HG02885 (cell line): ENCODE data around the gene SCN9A.
"Not testable (repeated sequence)": the region's sequence is repeated elsewhere in the genome, so short reads cannot be mapped to it uniquely, and the experiment has no call there.

Source experiments
- ATAC-seq: cut with Tn5 transposase; IDR thresholded peaks from one replicate; pipeline ENCODE4 v1.9.1; 2021; ENCODE audit warnings: mild to moderate bottlenecking; ENCODE audit not compliant: unreplicated experiment, poor library complexity

Gene SCN9A

DNA sequence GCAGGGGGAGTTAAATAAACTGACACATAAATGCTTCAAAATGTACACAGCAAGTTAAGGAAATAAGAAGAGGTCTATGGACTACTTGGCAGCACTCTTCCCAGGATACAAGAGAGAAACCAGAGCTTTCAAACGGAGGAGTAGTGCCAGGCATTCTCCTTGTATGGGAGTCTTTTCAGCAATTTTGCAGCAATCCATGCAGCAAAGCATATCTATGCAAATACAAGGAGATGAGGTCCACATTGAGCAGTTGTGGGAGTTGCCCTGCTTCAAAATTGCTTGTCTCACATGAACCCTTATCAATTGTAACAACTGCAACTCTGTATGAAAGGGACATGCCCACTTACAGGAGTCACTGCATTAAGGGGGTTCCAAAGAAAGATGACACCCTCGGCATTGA, 37.8 kb downstream of the SCN9A start:
- no peak for ATAC-seq

DNA sequence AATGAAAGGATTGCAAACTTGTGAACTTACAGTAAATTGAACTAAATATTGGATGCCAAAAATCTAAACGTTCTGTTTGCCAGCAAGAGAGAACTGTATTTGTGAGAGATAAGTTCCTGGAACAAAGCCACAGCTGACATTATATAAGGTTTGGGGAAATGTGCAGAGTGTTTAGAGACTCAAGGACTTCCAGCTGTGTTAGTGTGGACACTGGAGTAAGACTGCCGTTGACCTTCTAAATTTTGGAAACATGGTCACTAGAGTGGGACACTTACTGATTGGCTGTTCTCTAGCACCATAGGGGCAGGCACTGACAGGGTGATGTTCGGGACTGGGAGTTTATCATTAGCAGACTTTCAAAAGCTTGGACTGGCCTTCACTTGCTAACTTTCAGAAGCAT, 40.5 kb downstream of the SCN9A start:
- ATAC-seq = no peak

DNA sequence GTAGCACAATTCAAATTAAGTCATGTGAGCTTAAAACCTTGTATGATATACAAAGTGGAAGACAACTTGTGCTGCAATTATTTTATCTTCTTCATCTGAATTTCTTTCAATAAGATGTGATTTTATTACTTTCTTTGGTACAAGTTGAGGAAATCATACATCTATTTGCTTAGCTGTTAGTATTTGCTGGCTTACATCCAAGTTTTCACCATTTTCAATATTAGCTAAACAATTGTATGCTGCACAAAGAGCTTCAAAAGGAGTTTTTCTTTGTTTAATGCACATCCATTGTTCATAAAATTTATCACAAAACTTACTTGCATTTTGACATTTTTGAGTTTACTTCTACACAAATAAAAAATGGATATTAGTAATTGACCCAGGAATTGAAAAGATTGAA, 40.9 kb downstream of the SCN9A start:
- no peak for ATAC-seq

DNA sequence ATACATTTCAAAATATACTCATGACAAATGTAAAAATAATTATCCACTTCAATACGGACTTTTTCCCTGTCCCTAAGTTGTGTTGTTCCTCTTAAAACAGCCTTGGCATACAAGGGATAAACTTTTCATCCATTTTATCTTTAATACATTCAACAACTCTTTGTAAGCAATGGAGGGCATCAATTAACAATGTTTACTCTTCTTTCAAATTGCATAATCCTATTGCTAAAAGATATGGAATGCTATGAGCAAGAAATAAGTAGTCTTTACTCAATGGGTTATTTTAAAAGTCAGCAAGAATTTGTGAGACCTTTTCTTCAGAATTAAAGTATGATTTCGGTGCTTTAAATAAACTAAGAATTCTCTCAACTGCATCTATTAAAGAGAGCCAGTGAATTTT, 41.9 kb downstream of the SCN9A start:
- ATAC-seq = no peak

DNA sequence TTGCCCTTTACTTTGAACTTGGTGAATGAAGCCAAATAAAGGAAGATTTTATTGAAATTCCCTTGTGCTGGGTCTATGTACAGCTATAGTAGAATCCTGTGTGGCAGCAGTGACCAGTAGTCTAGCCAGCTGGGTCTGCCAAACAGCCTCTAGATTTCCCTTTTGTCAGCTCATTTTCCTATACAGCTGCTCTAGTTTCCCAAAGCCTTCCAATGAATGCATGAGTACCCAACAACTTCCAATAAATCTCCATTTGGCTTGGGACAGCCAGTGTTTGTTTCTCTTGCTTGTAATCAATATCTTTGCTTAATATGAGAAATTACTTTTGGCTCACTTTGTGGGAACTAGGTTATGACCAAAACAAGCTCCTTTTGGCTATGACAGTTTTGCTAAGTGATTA, 43.6 kb downstream of the SCN9A start:
- ATAC-seq = no peak

DNA sequence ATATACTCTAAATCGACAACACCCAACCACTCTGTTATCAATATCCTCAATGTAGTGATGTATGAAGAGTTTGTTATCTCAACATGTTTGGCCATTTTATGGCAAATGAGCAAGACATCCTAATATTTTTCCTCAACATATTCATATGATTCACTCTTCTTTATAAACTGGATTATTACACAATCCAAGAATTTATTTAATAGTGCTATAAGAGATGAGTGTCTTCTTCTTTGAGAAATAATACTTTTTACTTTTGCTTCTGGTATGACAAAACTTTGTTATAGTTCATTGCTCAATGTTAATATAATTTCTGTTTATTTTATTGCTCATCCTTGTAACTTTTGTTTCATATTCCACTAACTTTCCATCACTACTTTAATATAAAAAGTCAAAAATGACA, 44.3 kb downstream of the SCN9A start:
- ATAC-seq = no peak

DNA sequence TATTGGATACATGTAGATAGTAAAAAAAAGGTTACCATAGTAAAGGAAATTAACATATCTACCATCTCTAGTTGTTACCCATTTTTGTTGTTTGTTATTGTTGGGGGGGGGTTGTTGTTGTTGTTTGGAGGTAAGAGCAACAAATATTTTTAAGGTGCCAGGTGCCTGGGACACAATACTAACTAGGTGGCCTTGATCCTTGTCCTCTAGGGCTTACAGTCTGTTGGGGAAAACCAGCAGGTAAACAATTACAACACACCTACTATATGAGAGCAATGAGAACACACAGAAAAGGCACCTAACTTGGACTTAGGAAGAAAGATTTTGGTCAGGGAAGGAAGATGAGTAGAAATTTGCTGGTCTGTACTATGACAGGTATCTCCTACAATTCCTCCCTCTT, 46.3 kb downstream of the SCN9A start:
- no peak for ATAC-seq

DNA sequence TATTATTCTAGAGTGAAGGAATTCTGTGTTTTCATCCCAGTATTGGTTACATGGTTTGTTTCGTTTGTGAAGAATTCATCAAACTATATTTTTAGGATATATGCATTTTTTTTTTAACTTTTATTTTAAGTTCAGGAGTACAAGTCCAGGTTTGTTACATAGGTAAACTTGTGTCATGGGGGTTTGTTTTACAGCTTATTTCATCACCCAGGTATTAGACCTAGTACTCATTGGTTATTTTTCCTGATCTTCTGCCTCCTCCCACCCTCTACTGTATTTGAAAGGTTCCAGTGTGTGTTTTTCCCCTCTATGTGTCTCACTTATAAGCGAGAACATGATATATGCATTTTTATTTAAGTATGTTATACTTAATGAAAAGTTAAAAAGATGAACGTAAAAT, 47.6 kb downstream of the SCN9A start:
- no peak for ATAC-seq

DNA sequence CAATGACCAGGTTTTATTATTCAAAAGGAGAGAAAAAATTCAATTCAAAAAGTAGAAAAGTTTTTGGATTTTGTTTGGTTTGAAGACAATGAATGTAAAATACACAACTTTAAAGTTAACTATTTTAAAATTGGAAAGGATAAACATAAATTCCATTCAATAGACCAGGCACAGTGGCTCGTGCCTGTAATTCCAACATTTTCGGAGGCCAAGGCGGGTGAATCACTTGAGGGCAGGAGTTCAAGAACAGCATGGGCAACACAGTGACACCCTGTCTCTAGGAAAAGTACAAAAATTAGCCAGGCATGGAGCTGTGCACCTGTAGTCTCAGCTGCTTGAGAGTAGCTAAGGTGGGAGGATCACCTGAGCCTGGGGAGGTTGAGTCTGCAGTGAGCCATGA, 54.7 kb downstream of the SCN9A start:
- no peak for ATAC-seq

DNA sequence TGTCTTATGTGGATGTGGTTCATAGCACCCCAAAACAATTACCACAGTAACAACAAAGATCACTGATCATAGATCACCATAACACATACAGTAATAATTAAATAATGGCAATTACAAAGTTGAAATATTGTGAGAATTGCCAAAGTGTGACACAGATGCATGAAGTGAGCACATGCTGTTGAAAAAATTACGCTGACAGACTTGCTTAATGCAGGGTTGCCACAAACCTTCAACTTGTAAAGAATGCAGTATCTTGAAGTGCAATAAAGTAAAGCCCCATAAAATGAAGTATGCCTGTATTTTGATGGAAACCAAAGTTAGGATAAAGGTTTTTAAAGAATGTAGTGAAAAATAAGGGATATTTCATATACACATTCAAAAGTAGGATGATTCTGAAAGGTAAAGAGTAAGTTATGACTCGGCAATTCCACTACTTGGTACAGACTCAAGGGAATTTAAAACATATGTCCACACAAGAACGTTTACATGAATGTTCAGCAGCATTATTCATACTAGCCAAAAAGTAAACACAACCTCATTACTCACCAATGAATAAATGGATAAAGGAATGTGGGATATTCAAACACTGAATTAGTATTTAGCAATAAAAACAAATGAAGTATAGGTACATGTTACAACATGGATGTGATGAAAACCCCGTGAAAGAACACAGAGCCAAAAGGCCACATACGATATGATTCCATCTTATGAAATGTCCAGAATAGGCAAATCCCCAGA, 61.6 kb downstream of the SCN9A start:
- no peak for ATAC-seq

DNA sequence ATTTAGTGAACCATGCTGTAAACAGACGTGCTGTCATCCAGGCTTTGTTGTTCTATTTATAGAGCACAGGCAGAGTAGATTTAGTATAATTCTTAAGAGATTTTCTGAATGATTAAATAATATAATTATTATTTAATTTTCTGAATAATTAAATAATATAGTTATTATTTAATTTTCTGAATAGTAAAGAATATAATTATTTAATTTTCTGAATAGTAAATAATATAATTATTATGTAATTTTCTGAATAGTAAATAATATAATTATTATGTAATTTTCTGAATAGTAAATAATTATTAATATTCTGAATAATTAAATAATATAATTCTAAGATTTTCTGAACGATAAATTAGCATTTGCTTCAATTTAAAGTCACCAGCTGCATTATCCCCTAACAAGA, 62.9 kb downstream of the SCN9A start:
- not testable (repeated sequence) for ATAC-seq

DNA sequence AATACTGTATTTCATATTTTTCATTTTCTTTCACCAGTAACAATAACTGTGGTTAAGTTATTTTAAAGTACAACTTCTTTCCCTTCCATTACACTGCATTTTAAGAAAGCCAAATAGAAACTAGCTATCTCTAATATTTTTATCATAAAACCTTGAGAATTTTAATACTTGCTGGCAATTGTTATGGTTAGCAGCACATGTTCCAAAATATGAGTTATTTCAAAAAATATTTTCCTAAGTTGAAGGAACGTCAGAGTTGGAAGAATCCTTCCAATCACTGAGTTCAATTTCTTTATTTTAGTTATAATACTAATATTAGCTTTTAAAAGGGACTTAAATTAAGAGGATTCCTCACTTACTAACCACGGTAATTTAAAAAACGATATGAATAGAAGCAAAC, 68.4 kb downstream of the SCN9A start:
- no peak for ATAC-seq

DNA sequence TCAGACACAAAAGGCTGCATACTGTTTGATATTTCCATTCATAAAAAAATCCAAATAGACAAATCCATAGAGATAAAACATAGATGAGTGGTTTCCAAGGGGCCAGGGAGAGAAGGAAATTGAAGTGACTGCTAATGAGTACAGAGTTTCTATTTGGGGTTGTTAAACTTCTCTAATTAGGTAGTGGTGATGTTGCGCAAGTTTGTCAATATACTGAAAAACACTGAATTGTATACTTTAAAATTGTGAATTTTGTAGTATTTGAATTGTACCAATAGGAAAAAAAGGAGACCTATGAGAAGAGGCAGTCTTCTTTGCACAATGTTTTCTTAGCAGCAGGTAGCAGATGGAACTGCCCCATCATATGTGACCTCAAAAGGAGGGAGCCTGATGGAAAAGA, 71.1 kb downstream of the SCN9A start:
- no peak for ATAC-seq

DNA sequence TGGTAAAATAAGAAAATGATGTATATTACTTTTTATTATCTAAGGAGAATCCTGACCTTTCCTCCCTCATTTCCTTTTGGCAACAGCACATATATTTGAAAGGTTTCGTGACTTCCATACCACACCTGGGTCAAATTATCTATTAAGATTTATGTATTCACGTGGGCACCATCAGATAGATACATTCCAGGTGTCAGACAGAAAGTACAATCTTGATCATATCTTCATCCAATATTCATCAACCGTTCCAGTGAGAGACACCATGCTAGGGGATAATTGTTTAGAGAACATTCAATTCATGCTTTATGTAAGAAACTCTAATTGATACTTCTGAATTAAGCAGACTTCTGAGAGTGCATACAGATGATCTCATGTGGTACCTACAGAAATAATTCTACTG, 73.7 kb downstream of the SCN9A start:
- no peak for ATAC-seq

DNA sequence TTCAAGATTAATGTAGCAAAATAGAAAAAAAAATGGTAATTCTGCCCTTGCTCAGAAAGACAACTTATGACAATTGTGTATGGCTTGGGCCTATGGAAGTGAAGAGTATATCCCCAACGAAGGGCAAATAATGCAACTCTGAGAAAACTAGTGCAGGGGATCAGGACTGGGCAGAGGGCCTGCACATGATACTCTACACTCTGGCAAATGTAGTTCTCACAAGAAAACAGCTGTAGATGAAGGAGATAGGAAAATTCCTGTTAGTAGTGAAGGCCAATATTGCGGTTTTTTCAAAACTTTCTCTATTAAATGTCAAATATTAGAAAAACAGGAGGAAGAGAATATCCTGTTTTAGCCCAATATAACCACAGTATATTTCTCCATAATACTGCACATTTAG, 77.8 kb downstream of the SCN9A start:
- no peak for ATAC-seq

DNA sequence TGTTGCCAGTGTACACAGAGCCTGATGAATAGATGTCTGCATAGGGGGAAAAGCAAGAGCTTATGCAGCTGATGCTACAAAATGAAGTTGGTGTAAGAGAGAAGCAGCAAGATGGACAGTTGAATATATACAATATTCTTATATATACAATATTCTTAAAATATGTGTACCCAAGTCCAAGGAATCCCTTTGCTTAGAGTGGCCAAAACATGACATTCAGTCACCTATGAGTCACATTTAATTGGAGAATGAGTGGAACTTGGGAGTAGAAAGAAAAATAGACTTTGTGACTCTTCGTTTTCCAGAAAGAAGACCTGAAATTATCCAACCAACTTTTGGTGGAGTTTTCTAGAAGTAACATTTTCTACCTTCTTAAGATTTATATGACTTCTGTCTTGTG, 81.8 kb downstream of the SCN9A start:
- no peak for ATAC-seq

DNA sequence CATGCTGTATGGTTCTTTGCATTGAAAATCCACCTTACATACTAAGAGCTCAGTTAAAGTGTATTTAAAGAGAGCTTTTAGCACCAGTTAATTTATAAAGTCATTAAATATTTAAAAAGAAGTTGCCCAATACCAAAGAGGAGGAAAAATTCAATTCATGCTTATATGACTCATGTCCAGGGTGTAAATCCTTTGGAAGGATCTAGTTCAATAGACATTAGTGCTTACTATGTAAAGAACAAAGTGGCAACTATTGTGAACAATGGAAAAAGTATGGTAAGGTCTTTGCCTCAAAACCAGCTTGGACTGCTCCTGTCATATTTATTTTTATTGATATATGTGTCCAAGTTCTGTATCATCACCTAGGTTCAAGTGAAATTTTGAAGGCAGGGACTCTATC, 90.5 kb downstream of the SCN9A start:
- ATAC-seq = no peak

DNA sequence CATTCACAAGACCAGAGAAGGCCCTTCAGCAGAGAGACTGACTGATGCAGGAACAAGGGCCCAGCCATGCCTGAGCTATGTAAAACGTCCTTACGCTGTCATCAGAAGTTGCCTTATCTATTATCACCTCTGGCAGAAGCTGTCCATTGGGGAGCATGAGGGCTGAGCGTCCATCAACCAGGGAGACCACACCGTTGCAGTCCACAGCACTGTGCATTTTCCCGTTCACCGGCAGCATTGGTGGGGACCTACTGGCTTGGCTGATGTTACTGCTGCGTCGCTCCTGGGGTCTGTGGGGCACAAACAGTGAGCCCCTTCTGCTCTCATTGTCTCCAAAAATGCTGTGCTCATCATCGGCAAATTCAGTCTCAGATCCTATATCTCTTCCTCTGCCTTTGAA, 91.4 kb downstream of the SCN9A start:
- ATAC-seq = no peak

DNA sequence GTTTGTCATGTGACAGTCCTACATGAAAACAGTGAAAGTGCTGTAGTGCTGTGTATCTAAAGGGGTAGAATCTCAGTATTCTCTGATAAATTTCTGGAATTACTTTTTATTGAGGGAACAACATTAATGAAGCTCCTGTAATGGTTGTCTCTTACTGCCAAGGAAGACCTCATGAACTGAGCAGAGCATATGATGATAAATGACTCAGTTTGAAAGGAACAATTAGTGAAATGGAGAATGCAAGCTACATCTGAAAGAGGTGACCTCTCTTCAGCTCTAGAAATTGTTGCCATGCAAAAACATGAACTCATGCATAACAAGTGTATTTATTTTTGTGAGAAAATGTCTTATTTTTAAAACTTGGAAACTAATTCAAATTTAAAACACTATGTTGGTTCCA, 93.6 kb downstream of the SCN9A start:
- peak; percentile 77 for ATAC-seq

DNA sequence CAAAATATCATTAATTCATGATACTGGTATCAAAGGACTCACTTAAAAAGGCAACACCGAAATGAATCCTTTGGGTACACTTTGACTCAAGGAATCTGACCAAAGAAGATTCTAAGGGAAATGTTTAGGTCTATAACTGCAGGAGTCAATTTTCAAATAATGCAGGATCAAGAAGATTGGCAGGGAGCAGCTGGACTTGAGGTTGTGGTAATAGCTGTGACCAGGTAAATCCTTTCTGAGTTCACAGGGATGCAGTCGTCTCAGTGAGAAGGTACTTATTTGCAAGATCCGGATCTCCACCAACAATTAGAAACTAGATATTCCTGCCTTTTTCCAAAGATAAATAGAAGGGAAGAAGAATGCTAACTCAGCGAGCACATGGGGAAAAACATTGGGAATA, 96.9 kb downstream of the SCN9A start:
- ATAC-seq = no peak

DNA sequence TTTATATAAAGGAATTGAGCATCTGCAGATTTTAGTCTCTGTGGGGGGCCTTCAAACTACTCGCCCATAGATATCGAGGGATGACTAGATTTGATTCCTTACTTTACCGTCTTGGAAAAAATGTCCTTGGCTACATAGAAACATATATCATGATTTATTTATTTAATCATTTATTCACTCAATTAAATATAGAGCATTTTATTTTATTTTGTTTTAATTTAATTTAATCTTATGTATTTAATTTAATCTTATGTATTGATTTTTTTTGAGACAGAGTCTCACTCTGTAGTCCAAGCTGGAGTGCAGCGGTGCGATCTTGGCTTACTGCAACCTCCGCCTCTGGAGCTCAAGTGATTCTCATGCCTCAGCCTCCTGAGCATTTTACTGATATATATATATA, 105.4 kb downstream of the SCN9A start:
- no peak for ATAC-seq

DNA sequence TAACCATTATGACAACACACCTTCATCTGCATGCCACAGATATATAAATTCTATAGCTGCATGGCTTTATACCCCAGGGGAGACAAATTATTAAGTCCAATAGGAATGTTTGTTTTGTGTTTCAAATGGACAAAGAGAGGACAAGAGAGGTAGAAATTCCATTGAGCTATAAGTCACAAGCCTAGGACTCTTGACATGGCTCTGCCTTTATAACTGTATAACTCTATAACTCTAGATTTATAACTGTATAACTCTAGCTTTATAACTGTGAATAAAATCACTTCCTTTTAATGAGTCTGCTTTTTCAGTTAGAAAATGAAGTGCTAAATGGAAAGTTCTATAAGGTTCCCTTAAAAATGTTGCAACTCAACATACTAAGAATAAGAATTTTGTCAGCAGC, 106.4 kb downstream of the SCN9A start:
- ATAC-seq = no peak

DNA sequence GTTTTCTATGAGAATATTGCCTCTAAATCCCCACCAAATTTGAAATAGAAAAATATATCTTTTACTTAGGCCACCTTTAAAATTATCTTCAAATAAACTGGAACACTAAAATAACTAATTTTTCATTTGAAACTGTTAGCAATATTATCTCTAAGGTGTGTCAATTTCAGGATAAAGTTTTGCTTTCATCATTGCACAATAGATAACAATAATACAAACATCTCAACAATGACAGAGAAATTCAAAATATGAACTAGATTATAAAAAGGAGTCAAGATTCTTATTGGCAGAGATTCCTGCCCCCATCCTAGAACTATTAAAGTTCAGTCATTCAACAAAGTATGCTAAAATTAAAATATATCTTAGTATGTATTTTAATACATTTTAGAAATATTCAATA, 117.9 kb downstream of the SCN9A start:
- ATAC-seq = no peak
